NB4 (cell line): ENCODE measurements around the gene NUDCD2.

Experiments used
- CTCF ChIP-seq: IDR thresholded peaks from one replicate; pipeline ENCODE4 v1.5.1; 2012; ENCODE audit warnings: low read depth, low read length
- MYC ChIP-seq: IDR thresholded peaks from 2 replicates; pipeline ENCODE4 v1.6.1; 2011; ENCODE audit warnings: low read depth, low read length
- POLR2A ChIP-seq: IDR thresholded peaks from 2 replicates; pipeline ENCODE4 v1.6.1; 2011; ENCODE audit warnings: mild to moderate bottlenecking; ENCODE audit not compliant: insufficient read length; ENCODE audit errors: extremely low read depth
- TF ChIP-seq, protein P1 (sequence below): IDR thresholded peaks from 2 replicates; pipeline ENCODE4 v1.6.1; 2011; ENCODE audit warnings: low read depth, low read length

DNA sequence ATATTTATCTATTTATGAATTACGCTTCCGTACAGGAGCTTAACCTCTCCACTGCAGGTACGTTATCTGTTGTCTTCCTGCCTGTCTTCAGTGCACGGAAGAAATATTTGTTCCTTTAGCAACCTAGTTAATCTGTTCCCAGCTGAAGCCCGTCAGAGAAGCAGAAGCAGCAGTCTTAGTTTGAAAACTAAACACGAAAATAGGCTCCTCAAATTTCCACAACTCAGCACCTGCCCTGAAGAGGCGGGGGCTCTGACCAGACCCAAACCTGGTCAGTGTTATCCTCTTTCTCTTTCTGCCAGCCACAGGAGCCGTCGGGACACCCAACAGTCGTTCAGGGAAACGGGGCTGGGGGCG lies 462 bp downstream of the NUDCD2 start:
- TF ChIP-seq CTCF: no peak
- TF ChIP-seq POLR2A: no peak
- TF ChIP-seq, protein P1, sequence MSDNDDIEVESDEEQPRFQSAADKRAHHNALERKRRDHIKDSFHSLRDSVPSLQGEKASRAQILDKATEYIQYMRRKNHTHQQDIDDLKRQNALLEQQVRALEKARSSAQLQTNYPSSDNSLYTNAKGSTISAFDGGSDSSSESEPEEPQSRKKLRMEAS: no peak
- no peak for TF ChIP-seq MYC
